SIG-M5 treated with dmso at 0.1 percent for 504 hours (cell line): ENCODE results near the gene TRIOBP.
"Not testable (repeated sequence)": the region's sequence is repeated elsewhere in the genome, so short reads cannot be mapped to it uniquely, and the experiment has no call there.

Source experiments
- DNase-seq: peaks from one replicate; lab custom pipeline; 2025; ENCODE audit not compliant: unreplicated experiment; lab: John Stamatoyannopoulos, UW

TRIOBP gene

GRCh38 chr22:37686002-37686982, 10.6 kb upstream of the TRIOBP start, which contains the start of gene NOL12:
NOL12 (plus strand) TSS chr22:37686343; CDS start chr22:37686393, 50 bp downstream.
- peak; percentile 86 for DNase-seq

GRCh38 chr22:37690407-37690806, 6.4 kb upstream of the TRIOBP start:
- no peak for DNase-seq

- no peak for DNase-seq
Measured at GRCh38 chr22:37690901-37691504, 5.8 kb upstream of the TRIOBP start.

GRCh38 chr22:37692627-37693285, 4.1 kb upstream of the TRIOBP start:
- no peak for DNase-seq

- DNase-seq, result not testable (repeated sequence)
Measured at GRCh38 chr22:37694131-37694530, 2.7 kb upstream of the TRIOBP start.

GRCh38 chr22:37696260-37696656, 590 bp upstream of the TRIOBP start:
- not testable (repeated sequence) for DNase-seq

- DNase-seq, result no peak
Measured at GRCh38 chr22:37697538-37697835, 639 bp downstream of the TRIOBP start.

- DNase-seq, result no peak
Measured at GRCh38 chr22:37701141-37701786, 4.4 kb downstream of the TRIOBP start.

GRCh38 chr22:37703906-37704305, 7.1 kb downstream of the TRIOBP start:
- DNase-seq, result no peak

- DNase-seq, result no peak
Measured at GRCh38 chr22:37704645-37705044, 7.8 kb downstream of the TRIOBP start.

GRCh38 chr22:37705205-37705604, 8.4 kb downstream of the TRIOBP start:
- no peak for DNase-seq

- no peak for DNase-seq
Measured at GRCh38 chr22:37708580-37709444, 12.0 kb downstream of the TRIOBP start.

- DNase-seq, result no peak
Measured at GRCh38 chr22:37709445-37709765, 12.6 kb downstream of the TRIOBP start.

- DNase-seq, result no peak
Measured at GRCh38 chr22:37710675-37711074, 13.8 kb downstream of the TRIOBP start.

- no peak for DNase-seq
Measured at GRCh38 chr22:37711490-37711889, 14.6 kb downstream of the TRIOBP start.

GRCh38 chr22:37713761-37714160, 16.9 kb downstream of the TRIOBP start:
- DNase-seq, result no peak

- no peak for DNase-seq
Measured at GRCh38 chr22:37714634-37715033, 17.8 kb downstream of the TRIOBP start.

- DNase-seq, result no peak
Measured at GRCh38 chr22:37715760-37716159, 18.9 kb downstream of the TRIOBP start.

GRCh38 chr22:37716708-37717107, 19.9 kb downstream of the TRIOBP start:
- no peak for DNase-seq

- DNase-seq, result not testable (repeated sequence)
Measured at GRCh38 chr22:37717235-37717634, 20.4 kb downstream of the TRIOBP start.
